HG02943 (cell line): ENCODE results near the gene LIPE.

ENCODE experiments used
- ATAC-seq: cut with Tn5 transposase; IDR thresholded peaks from one replicate; pipeline ENCODE4 v1.9.1; 2021; ENCODE audit warnings: mild to moderate bottlenecking, low read depth, moderate library complexity; ENCODE audit not compliant: unreplicated experiment

LIPE gene

DNA sequence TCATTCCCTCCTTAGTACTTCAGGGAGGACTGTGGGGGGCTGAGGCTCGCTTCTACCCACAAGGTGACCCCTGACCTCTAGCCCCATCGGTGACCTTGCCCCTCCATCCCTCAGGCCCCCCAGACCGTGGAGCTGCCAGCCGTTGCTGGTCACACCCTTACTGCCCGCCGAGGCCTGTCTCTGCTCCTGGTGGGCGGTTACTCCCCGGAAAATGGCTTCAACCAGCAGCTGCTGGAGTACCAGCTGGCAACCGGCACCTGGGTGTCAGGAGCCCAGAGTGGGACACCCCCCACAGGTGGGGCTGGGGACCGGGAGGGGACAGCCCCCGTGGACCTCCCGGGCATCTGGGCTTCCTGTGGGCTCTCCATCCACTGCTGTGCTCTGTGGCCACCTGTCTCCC, 69.9 kb downstream of the LIPE start:
- ATAC-seq: no peak

DNA sequence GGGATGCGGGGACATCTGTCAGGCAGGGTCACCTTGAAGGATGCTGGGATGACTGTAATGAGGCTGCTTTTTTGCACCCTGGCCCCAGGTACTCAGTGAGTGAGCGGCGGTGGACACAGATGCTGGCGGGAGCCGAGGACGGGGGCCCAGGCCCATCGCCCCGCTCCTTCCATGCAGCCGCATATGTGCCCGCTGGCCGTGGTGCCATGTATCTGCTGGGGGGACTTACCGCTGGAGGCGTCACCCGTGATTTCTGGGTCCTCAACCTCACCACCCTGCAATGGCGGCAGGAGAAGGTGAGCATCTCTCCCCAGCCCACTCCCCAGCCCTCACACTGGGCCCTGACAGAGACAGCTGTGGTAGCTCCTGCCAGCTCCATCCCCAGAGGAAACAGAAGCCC, 70.5 kb downstream of the LIPE start:
- no peak for ATAC-seq

DNA sequence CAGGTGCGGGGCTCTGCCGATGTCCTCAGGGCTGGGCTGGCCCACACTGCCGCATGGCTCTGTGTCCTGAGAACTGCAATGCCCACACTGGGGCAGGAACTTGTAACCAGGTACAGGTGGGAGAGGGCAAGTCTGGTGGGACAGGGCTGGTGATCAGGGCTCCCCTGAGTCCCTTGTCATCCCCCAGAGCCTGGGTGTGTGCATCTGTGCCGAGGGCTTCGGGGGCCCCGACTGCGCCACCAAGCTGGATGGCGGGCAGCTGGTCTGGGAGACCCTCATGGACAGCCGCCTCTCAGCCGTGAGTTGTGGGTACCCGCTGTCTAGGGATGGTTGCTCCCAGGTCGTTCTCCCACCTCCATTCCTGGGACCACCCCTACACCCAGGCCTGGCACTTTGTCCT, 71.3 kb downstream of the LIPE start:
- ATAC-seq: no peak

DNA sequence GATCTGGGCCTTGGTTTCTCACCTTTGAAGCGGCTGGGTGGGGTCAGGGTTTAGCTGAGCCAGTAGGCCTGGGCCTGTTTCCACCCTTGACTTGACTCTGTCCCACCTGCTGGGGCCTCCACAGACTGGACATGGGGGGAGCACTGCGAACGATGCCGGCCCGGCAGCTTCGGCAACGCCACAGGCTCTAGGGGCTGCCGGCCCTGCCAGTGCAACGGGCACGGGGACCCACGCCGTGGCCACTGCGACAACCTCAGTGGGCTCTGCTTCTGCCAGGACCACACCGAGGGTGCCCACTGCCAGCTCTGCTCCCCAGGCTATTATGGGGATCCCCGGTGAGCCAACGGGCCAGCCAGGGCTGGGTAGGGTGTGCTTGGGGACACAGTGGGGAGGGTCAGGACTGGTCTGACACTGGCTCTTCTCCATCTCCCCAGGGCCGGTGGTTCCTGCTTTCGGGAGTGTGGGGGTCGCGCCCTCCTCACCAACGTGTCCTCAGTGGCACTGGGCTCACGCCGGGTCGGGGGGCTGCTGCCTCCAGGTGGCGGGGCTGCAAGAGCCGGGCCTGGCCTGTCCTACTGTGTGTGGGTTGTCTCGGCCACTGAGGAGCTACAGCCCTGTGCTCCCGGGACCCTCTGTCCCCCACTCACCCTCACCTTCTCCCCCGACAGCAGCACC, 73.7 kb downstream of the LIPE start:
- no peak for ATAC-seq

DNA sequence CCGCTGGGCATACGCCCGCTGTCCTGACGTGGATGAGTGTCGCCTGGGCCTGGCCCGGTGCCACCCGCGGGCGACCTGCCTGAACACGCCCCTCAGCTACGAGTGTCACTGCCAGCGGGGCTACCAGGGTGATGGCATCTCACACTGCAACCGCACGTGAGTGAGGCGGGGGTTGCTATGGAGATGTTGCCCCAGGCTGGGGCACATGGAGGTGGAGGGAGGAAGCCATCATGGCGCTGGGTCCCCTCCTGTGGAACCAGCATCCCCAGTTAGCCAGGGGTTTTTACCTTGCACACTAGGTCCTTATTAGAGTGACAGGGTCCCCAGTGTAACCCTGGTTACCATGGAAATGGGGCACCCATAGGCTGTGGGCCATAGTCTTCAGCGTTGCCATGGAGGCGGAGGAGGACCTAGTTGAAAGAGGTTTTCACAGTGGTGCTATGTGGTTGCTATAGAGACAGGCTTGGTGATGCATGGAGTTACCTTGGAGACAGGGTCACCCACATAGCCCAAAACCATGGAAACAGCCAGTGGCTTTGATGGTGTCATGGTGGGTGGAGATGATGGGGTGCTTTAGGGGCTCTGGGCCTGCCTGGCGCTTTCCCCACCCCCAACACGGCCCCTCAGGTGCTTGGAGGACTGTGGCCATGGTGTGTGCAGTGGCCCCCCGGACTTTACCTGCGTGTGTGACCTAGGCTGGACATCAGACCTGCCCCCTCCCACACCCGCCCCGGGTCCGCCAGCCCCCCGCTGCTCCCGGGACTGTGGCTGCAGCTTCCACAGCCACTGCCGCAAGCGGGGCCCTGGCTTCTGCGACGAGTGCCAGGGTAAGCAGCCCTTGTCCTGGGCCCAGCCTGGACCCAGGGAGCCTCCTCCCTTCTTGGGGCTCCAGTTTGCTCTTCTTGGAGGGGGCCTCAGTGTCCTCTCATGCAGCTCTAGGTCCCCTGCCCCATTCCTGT, 74.6 kb downstream of the LIPE start:
- ATAC-seq: no peak
